Measurements from ENCODE around the gene ANXA8L1.
"Not testable (repeated sequence)": the region's sequence is repeated elsewhere in the genome, so short reads cannot be mapped to it uniquely, and the experiment has no call there.

The ANXA8L1 gene

GRCh38 chr10:46374410-46374809 is 1.2 kb upstream of the ANXA8L1 start:
- H3K4me3 ChIP-seq (ENCODE audit: low read depth, low read length); DNase-seq (ENCODE audit: low read depth): not testable (repeated sequence)

- not testable (repeated sequence) for H3K4me3 ChIP-seq (ENCODE audit: low read depth, low read length); DNase-seq (ENCODE audit: low read depth)
Observed at GRCh38 chr10:46377022-46377421, 1.4 kb downstream of the ANXA8L1 start.

GRCh38 chr10:46377651-46378050 is 2.1 kb downstream of the ANXA8L1 start:
- H3K4me3 ChIP-seq (ENCODE audit: low read depth, low read length); DNase-seq (ENCODE audit: low read depth): not testable (repeated sequence)

GRCh38 chr10:46378108-46378507 is 2.5 kb downstream of the ANXA8L1 start:
- not testable (repeated sequence) for H3K4me3 ChIP-seq (ENCODE audit: low read depth, low read length); DNase-seq (ENCODE audit: low read depth)

DNA sequence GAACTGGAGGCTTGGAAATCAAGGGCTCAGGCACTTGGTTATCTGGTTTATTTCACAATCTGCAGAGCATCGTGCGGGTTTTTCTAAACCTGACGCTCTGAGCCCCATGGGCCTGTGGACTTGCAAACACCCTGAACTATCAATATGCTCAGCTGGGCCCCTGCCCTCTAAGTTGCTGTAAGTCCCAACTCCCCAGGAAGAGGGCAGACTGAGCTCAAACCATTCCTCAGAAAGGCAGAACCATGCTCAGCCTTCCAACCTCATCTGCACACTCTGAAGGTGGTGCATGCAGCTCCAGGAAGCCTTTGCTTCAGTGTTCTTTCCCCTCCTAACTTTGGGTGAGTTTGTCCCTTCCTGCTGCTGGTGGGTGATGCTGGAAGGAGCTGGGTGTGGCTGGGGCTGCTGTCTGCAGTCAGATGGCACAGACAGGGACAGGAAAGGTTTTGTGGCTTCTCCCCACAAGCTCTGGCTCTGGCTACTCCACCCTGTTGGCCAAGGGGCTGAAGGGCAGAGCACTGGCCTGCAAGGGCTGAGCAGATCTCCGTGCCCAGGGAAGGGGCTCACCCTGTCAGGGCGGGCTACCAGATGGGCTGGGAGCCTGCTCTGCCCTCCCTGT is 3.8 kb downstream of the ANXA8L1 start:
- not testable (repeated sequence) for H3K4me3 ChIP-seq (ENCODE audit: low read depth, low read length); DNase-seq (ENCODE audit: low read depth)

DNA sequence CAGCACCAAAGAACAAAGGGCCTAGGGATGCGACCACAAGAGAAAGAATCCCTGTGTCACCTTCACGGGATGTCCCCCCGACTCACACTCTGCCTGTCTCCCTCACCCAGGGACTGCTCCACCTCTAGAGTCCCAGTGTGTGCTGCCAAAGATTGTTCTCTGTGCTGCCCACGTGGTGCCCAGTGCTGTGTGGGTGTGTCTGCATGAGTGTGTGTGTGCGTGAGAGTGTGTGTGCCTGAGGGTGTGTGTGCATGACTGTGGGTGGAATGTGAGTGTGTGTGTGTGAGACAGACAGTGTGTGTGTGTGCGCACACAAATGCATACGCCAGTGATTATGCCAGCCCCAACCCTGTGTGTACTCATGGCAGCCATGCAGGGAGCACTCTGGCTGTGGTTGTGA is 10.3 kb downstream of the ANXA8L1 start:
- not testable (repeated sequence) for DNase-seq (ENCODE audit: low read depth); H3K4me3 ChIP-seq (ENCODE audit: low read depth, low read length)

DNA sequence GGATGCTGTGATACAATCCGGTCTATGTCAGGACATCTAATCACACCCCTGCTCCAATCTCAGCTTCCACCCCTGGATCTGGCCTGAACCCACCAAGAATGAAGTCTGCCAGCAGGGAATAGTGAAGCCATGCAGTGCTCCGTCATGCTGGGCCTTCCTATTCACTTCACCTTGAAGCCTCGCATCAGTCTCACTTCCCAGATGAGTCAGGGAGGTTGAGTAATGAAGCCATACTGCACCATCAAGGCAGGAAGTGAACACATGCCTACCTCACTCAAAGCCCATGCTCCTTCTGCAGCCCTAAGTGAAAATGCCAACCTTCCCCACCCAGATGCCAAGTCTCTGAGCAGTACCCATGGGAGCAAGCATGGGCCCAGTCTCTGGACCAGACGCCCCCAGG is 11.1 kb downstream of the ANXA8L1 start:
- H3K4me3 ChIP-seq (ENCODE audit: low read depth, low read length); DNase-seq (ENCODE audit: low read depth): not testable (repeated sequence)

GRCh38 chr10:46387309-46387902 is 11.8 kb downstream of the ANXA8L1 start:
- H3K4me3 ChIP-seq (ENCODE audit: low read depth, low read length); DNase-seq (ENCODE audit: low read depth): not testable (repeated sequence)

GRCh38 chr10:46391422-46391821 is 15.8 kb downstream of the ANXA8L1 start:
- not testable (repeated sequence) for H3K4me3 ChIP-seq (ENCODE audit: low read depth, low read length)

GRCh38 chr10:46396441-46397279 is 21.1 kb downstream of the ANXA8L1 start:
- DNase-seq (ENCODE audit: low read depth); H3K4me3 ChIP-seq (ENCODE audit: low read depth, low read length): not testable (repeated sequence)

More at GRCh38 chr10:46391422-46391821, 15.8 kb downstream of the ANXA8L1 start:
- DNase-seq (ENCODE audit: low read depth): not testable (repeated sequence)

GRCh38 chr10:46397767-46398166 is 22.2 kb downstream of the ANXA8L1 start:
- DNase-seq (ENCODE audit: low read depth): not testable (repeated sequence)

DNA sequence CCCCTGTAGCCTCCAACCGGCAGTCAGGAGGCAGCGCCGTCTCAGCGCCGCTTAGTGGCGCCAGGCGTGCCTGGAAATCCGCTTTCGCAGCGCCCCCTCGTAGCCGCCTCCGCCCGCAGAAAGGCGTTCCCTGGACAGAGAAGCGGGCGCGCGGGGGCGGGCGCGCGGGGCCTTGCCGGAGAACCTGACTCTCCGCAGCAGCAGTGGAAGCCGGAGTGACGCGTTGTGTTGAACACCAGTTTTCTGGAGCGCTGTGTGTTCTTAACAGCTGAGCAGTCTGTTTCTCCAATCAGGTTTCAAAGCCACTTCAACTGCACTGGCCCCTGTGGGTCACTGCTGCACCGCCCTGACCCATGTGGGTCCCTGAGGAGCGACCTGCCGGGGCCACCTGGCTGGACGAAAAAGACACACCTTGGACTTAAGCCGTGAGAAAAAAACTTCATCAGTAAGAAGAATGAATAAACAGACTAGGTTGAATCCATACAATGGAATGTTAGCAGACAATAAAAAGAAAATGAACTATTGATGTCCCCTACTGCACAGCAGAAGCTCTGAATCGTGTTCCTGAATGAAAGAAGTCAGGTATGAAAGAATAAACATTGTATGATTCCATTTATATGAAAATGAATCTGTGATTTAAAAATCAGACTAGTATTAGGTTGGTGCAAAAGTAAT is 22.8 kb downstream of the ANXA8L1 start:
- not testable (repeated sequence) for H3K4me3 ChIP-seq (ENCODE audit: low read depth, low read length); DNase-seq (ENCODE audit: low read depth)

More at GRCh38 chr10:46397767-46398166, 22.2 kb downstream of the ANXA8L1 start:
- not testable (repeated sequence) for H3K4me3 ChIP-seq (ENCODE audit: low read depth, low read length)

GRCh38 chr10:46409556-46409955 is 34.0 kb downstream of the ANXA8L1 start:
- H3K4me3 ChIP-seq (ENCODE audit: low read depth, low read length); DNase-seq (ENCODE audit: low read depth): not testable (repeated sequence)

- not testable (repeated sequence) for DNase-seq (ENCODE audit: low read depth); H3K4me3 ChIP-seq (ENCODE audit: low read depth, low read length)
Observed at GRCh38 chr10:46411123-46411522, 35.5 kb downstream of the ANXA8L1 start.

DNA sequence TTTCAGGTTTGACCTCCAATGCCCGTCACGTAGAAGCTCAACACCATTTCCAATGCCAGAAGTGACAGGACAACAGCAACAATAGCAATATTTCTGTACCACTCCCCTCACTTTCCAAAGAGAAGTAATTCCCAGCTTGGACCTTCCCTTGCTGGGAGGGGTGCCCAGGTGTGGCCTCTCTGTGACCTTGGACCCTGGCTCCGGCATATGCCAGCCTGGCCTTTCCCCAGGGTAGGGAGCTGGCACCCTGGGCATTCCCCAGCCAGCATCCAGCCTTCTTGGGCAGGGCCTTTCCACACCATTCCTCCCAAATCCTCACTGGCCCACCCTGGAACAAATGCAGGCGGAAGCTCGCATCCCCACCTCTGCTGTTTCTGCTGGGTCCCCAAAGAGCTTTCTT is 37.1 kb downstream of the ANXA8L1 start:
- not testable (repeated sequence) for H3K4me3 ChIP-seq (ENCODE audit: low read depth, low read length); DNase-seq (ENCODE audit: low read depth)

DNA sequence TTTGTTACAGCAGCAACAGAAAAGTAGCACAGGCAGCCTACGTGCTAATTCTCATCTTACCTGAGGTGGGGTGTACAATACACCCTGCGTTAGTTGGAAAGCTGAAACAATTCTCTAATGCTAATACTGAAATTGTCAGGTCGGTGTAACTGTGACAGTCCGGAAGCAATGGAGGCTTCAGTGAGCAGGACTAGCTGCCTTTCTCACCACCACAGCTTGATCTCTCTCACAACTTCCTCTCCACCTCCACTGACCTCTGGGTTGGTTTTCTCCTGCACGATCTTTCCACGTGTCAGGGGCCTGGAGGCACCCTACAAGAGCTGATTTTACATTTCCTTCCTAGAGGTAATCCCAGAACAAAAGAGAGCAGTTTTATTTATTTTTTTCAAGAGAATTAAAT is 39.7 kb downstream of the ANXA8L1 start:
- not testable (repeated sequence) for DNase-seq (ENCODE audit: low read depth); H3K4me3 ChIP-seq (ENCODE audit: low read depth, low read length)

GRCh38 chr10:46418283-46418682 is 42.7 kb downstream of the ANXA8L1 start:
- H3K4me3 ChIP-seq (ENCODE audit: low read depth, low read length); DNase-seq (ENCODE audit: low read depth): not testable (repeated sequence)

- H3K4me3 ChIP-seq (ENCODE audit: low read depth, low read length); DNase-seq (ENCODE audit: low read depth): not testable (repeated sequence)
Observed at GRCh38 chr10:46419570-46420379, 44.2 kb downstream of the ANXA8L1 start.

- DNase-seq (ENCODE audit: low read depth); H3K4me3 ChIP-seq (ENCODE audit: low read depth, low read length): not testable (repeated sequence)
Observed at GRCh38 chr10:46423550-46423949, 48.0 kb downstream of the ANXA8L1 start.
